ENCODE results near the gene HRNR. TPM values are rescaled to one million over a fixed set of nuclear protein-coding genes. Genes with fewer than 3 reads are reported as not detected.
"Not testable (repeated sequence)": the region's sequence is repeated elsewhere in the genome, so short reads cannot be mapped to it uniquely, and the experiment has no call there.

The HRNR gene
- total RNA-seq: not detected

GRCh38 chr1:152224093-152224492, at the start of gene HRNR:
HRNR (minus strand) TSS chr1:152224193; CDS start chr1:152223253, 940 bp downstream.
- peaks cover 8% of the 10 kb centered on the region for H3K27me3 Mint-ChIP-seq
- TF ChIP-seq CTCF (IDR thresholded peaks at IDR 0.05): no peak
- H3K9me3 Mint-ChIP-seq: no peaks in the 10 kb centered on the region
- H3K27ac Mint-ChIP-seq: no peak within 1 kb of the TSS
- DNase-seq (no peak), ATAC-seq (no peak)
- intact Hi-C loops (cut with micrococcal nuclease): no loop called here
- no peaks in the 10 kb centered on the region for H3K36me3 Mint-ChIP-seq (ENCODE audit: low read depth)
- no peaks in the 10 kb centered on the region for H3K4me1 Mint-ChIP-seq (ENCODE audit: low read depth)
- POLR2A ChIA-PET: no interaction called here
- CTCF ChIA-PET: no interaction called here
- no peak within 1 kb of the TSS for H3K4me3 Mint-ChIP-seq

GRCh38 chr1:152256394-152256793, 32.4 kb upstream of the HRNR start:
- POLR2A ChIA-PET; H3K9me3 Mint-ChIP-seq; H3K36me3 Mint-ChIP-seq (ENCODE audit: low read depth); intact Hi-C loops (cut with micrococcal nuclease); DNase-seq; H3K27me3 Mint-ChIP-seq; CTCF ChIA-PET; H3K4me3 Mint-ChIP-seq; H3K27ac Mint-ChIP-seq; H3K4me1 Mint-ChIP-seq (ENCODE audit: low read depth); ATAC-seq: not testable (repeated sequence)

- CTCF ChIA-PET: no interaction called here
- Mint-ChIP-seq H3K27ac (no peak overlapping the region), H3K4me3 (no peak overlapping the region), H3K36me3 (ENCODE audit: low read depth) (no peaks in the 10 kb centered on the region), H3K27me3 (peaks cover 6% of the 10 kb centered on the region), H3K9me3 (peaks cover 3% of the 10 kb centered on the region), H3K4me1 (ENCODE audit: low read depth) (no peaks in the 10 kb centered on the region)
- intact Hi-C loops (cut with micrococcal nuclease): no loop called here
- DNase-seq (no peak), ATAC-seq (no peak)
- POLR2A ChIA-PET: no interaction called here
- TF ChIP-seq CTCF (IDR thresholded peaks at IDR 0.05): no peak
These were observed 28.2 kb upstream of the HRNR start for GRCh38 chr1:152252157-152252556.

GRCh38 chr1:152251391-152251790, 27.4 kb upstream of the HRNR start:
- Mint-ChIP-seq H3K4me1 (ENCODE audit: low read depth) (no peaks in the 10 kb centered on the region), H3K36me3 (ENCODE audit: low read depth) (no peaks in the 10 kb centered on the region), H3K4me3 (no peak overlapping the region), H3K27ac (no peak overlapping the region), H3K27me3 (peaks cover 6% of the 10 kb centered on the region), H3K9me3 (no peaks in the 10 kb centered on the region)
- ChIA-PET CTCF (interaction anchor here (0.8 kb wide), 2 partner anchors 12 to 207 kb away, joined by 3 read pairs; no protein-coding TSS in a partner anchor), POLR2A (no interaction called here)
- DNase-seq: no peak
- intact Hi-C loops (cut with micrococcal nuclease): no loop called here
- ATAC-seq: no peak
- TF ChIP-seq CTCF (IDR thresholded peaks at IDR 0.05): no peak

GRCh38 chr1:152247316-152247715, 23.3 kb upstream of the HRNR start:
- no peak for TF ChIP-seq CTCF (IDR thresholded peaks at IDR 0.05)
- ATAC-seq (no peak), DNase-seq (no peak)
- H3K4me3 Mint-ChIP-seq: no peak overlapping the region
- POLR2A ChIA-PET: no interaction called here
- CTCF ChIA-PET: no interaction called here
- no peaks in the 10 kb centered on the region for H3K4me1 Mint-ChIP-seq (ENCODE audit: low read depth)
- H3K9me3 Mint-ChIP-seq: no peaks in the 10 kb centered on the region
- peaks cover 7% of the 10 kb centered on the region for H3K27me3 Mint-ChIP-seq
- no peak overlapping the region for H3K27ac Mint-ChIP-seq
- intact Hi-C loops (cut with micrococcal nuclease): no loop called here
- no peaks in the 10 kb centered on the region for H3K36me3 Mint-ChIP-seq (ENCODE audit: low read depth)

Measured in activated CD8-positive, alpha-beta T cell treated with anti-CD3 and anti-CD28 coated beads for 36 hours (primary cell).